Upper lobe of left lung (tissue), 6 donors: ENCODE measurements around the gene ARHGAP15. TPM values are rescaled to one million over a fixed set of nuclear protein-coding genes. Genes with fewer than 3 reads are reported as not detected.

Experiments
- ATAC-seq, 2 donors: fragments of 200-7000 bp; cut with Tn5 transposase; one replicate each; pipeline ENCODE4 v1.9.1; 2022; ENCODE audit warnings: mild to moderate bottlenecking in 2 of 2, moderate library complexity in 2 of 2; ENCODE audit not compliant: low FRiP score in 2 of 2
- DNase-seq, 2 donors: peaks; one replicate each; pipeline ENCODE4 v3.0.0-alpha.2; 2019 to 2020
- H3K27ac ChIP-seq, 4 donors: fragments of 200-600 bp; sonication (generic); one replicate each; pipeline ENCODE4 v1.5.1; 2016 to 2019
- H3K27me3 ChIP-seq, 4 donors: fragments of 200-600 bp; sonication (generic); one replicate each; pipeline ENCODE4 v1.5.1; 2017 to 2019
- H3K36me3 ChIP-seq, 4 donors: fragments of 200-600 bp; sonication (generic); one replicate each; pipeline ENCODE4 v1.5.1; 2016 to 2019
- H3K4me1 ChIP-seq, 4 donors: fragments of 200-600 bp; sonication (generic); one replicate each; pipeline ENCODE4 v1.5.1; 2018 to 2019
- H3K4me3 ChIP-seq, 4 donors: fragments of 200-600 bp; sonication (generic); one replicate each; pipeline ENCODE4 v1.5.1; 2017 to 2019; ENCODE audit warnings: mild to moderate bottlenecking in 2 of 4, moderate library complexity in 1 of 4
- H3K9me3 ChIP-seq, 4 donors: fragments of 200-600 bp; sonication (generic); one replicate each; pipeline ENCODE4 v1.5.1; 2018 to 2019
- CTCF ChIP-seq, 6 experiments: fragments of 450-650 bp in 4 of 6; fragments of 200-600 bp in 2 of 6; sonication (generic) in 2 of 6; IDR thresholded peaks; one replicate each; pipeline ENCODE4 v1.5.1; 2016 to 2019; ENCODE audit warnings: antibody characterized with exemption in 6 of 6
- EP300 ChIP-seq, 4 donors: sonication (generic); formaldehyde crosslinking; IDR thresholded peaks; one replicate each; pipeline ENCODE4 v1.5.1; 2017; ENCODE audit warnings: antibody characterized with exemption in 4 of 4, control low read depth in 2 of 4
- POLR2A ChIP-seq, 4 donors: fragments of 450-650 bp; IDR thresholded peaks; one replicate each; pipeline ENCODE4 v1.5.1; 2016 to 2017; ENCODE audit warnings: antibody characterized with exemption in 4 of 4, mild to moderate bottlenecking in 2 of 4
- POLR2AphosphoS5 ChIP-seq, 2 donors: sonication (generic); formaldehyde crosslinking; IDR thresholded peaks; one replicate each; pipeline ENCODE4 v1.5.1; 2017; ENCODE audit warnings: antibody characterized with exemption in 2 of 2
- WGBS, 2 donors: methylation state at CpG; one replicate each; pipeline ENCODE4 v1.1.5; 2017 to 2018; 5-methylcytosine and 5-hydroxymethylcytosine counted together
- total RNA-seq, 6 donors: library from RNA; depleted of rRNA in 4 of 6; stranded (reverse); fragments of >200 nt in 4 of 6; gene quantifications; one replicate each; pipeline versions ENCODE4 v1.1.0 to v1.2.1, GENCODE V29; 2016 to 2021
- donor health status: DM: no; HTN: no; CAD: no; lungs with moderate emphysema.
- donor health status: DM: no; HTN: yes; CAD: no; lungs with severe emphysema.

ARHGAP15 gene
- total RNA-seq, 6 donors from 2014 or later: 11.9 to 57.6 (median 17.5) TPM

GRCh38 chr2:143680885-143681405 is 551.7 kb downstream of the ARHGAP15 start:
- DNase-seq (no peak), ATAC-seq (no peak)
- H3K36me3 ChIP-seq: no peaks in the 10 kb centered on the region
- no peak overlapping the region for H3K4me3 ChIP-seq
- 80 to 88% methylated on average over 3 of the region's 3 CpGs for WGBS, 2 donors
- no peaks in the 10 kb centered on the region for H3K4me1 ChIP-seq
- no peak overlapping the region for H3K27ac ChIP-seq
- no peaks in the 10 kb centered on the region for H3K27me3 ChIP-seq
- H3K9me3 ChIP-seq: no peaks in the 10 kb centered on the region
- TF ChIP-seq EP300 (IDR thresholded peaks at IDR 0.05) (no peak), CTCF (IDR thresholded peaks at IDR 0.05) (no peak), POLR2A (IDR thresholded peaks at IDR 0.05) (no peak), POLR2AphosphoS5 (IDR thresholded peaks at IDR 0.05) (no peak)

GRCh38 chr2:143682436-143683055 is 553.3 kb downstream of the ARHGAP15 start:
- Histone ChIP-seq H3K36me3 (no peaks in the 10 kb centered on the region), H3K27me3 (no peaks in the 10 kb centered on the region), H3K4me3 (no peak overlapping the region), H3K9me3 (no peaks in the 10 kb centered on the region), H3K4me1 (no peaks in the 10 kb centered on the region), H3K27ac (no peak overlapping the region)
- DNase-seq (no peak), ATAC-seq (no peak)
- TF ChIP-seq EP300 (IDR thresholded peaks at IDR 0.05) (no peak), POLR2AphosphoS5 (IDR thresholded peaks at IDR 0.05) (no peak), POLR2A (IDR thresholded peaks at IDR 0.05) (no peak), CTCF (IDR thresholded peaks at IDR 0.05) (no peak)
- WGBS, 2 donors: 72 to 87% methylated on average over 5 of the region's 5 CpGs

- Histone ChIP-seq H3K4me3 (no peak overlapping the region), H3K36me3 (no peaks in the 10 kb centered on the region), H3K27me3 (no peaks in the 10 kb centered on the region), H3K27ac (no peak overlapping the region), H3K9me3 (no peaks in the 10 kb centered on the region), H3K4me1 (no peaks in the 10 kb centered on the region)
- ATAC-seq (no peak), DNase-seq (no peak)
- no peak for TF ChIP-seq POLR2AphosphoS5 (IDR thresholded peaks at IDR 0.05)
- WGBS, 2 donors: 83 to 96% methylated on average over 1 of the region's 1 CpG
These were observed 554.8 kb downstream of the ARHGAP15 start for GRCh38 chr2:143683977-143684376.

GRCh38 chr2:143684551-143685320 is 555.5 kb downstream of the ARHGAP15 start:
- H3K27me3 ChIP-seq: no peaks in the 10 kb centered on the region
- H3K4me1 ChIP-seq: no peaks in the 10 kb centered on the region
- DNase-seq: no peak
- H3K9me3 ChIP-seq: no peaks in the 10 kb centered on the region
- 81 to 82% methylated on average over 11 of the region's 11 CpGs for WGBS, 2 donors
- no peak overlapping the region for H3K27ac ChIP-seq
- no peaks in the 10 kb centered on the region for H3K36me3 ChIP-seq
- no peak for TF ChIP-seq EP300 (IDR thresholded peaks at IDR 0.05)
- TF ChIP-seq CTCF (IDR thresholded peaks at IDR 0.05): no peak
- no peak for TF ChIP-seq POLR2A (IDR thresholded peaks at IDR 0.05)
- no peak for TF ChIP-seq POLR2AphosphoS5 (IDR thresholded peaks at IDR 0.05)
- no peak for ATAC-seq
- H3K4me3 ChIP-seq: no peak overlapping the region

GRCh38 chr2:143685421-143686078 is 556.3 kb downstream of the ARHGAP15 start:
- DNase-seq (no peak), ATAC-seq (no peak)
- Histone ChIP-seq H3K9me3 (no peaks in the 10 kb centered on the region), H3K27me3 (no peaks in the 10 kb centered on the region), H3K36me3 (no peaks in the 10 kb centered on the region), H3K4me1 (no peaks in the 10 kb centered on the region), H3K4me3 (no peak overlapping the region), H3K27ac (no peak overlapping the region)
- no peak for TF ChIP-seq POLR2A (IDR thresholded peaks at IDR 0.05)
- no peak for TF ChIP-seq EP300 (IDR thresholded peaks at IDR 0.05)
- TF ChIP-seq POLR2AphosphoS5 (IDR thresholded peaks at IDR 0.05): no peak
- TF ChIP-seq CTCF (IDR thresholded peaks at IDR 0.05): no peak
- 59 to 69% methylated on average over 6 of the region's 6 CpGs for WGBS, 2 donors
